SK-N-SH treated with all-trans-retinoic acid at 6 μM for 48 hours (cell line): ENCODE measurements around the gene SLC49A3.

Source experiments
- ATAC-seq: fragments of 200-7000 bp; cut with Tn5 transposase; 3 replicates; pipeline ENCODE4 v1.9.1; 2020; ENCODE audit warnings: mild to moderate bottlenecking, moderate library complexity
- ARNTL ChIP-seq: fragments of 450-650 bp; formaldehyde crosslinking; IDR thresholded peaks from 2 replicates; pipeline ENCODE4 v1.5.0; 2020; ENCODE audit warnings: low read depth, mild to moderate bottlenecking, moderate library complexity, borderline replicate concordance
- ESRRG ChIP-seq: fragments of 250-450 bp; sonication (Bioruptor Pico); IDR thresholded peaks from 2 replicates; pipeline ENCODE4 v1.6.1; 2021; ENCODE audit warnings: mild to moderate bottlenecking
- GLIS3 ChIP-seq: fragments of 250-450 bp; sonication (Bioruptor Pico); IDR thresholded peaks from 2 replicates; pipeline ENCODE4 v1.5.0; 2020; ENCODE audit warnings: mild to moderate bottlenecking, moderate library complexity
- ISL1 ChIP-seq: fragments of 250-450 bp; sonication (Bioruptor Pico); IDR thresholded peaks from 2 replicates; pipeline ENCODE4 v2.1.2; 2022; ENCODE audit warnings: mild to moderate bottlenecking, moderate library complexity
- PATZ1 ChIP-seq: fragments of 250-450 bp; sonication (Bioruptor Pico); IDR thresholded peaks from 2 replicates; pipeline ENCODE4 v1.8.0; 2020; ENCODE audit warnings: mild to moderate bottlenecking, moderate library complexity, borderline replicate concordance
- PPARA ChIP-seq: fragments of 250-450 bp; sonication (Bioruptor Pico); IDR thresholded peaks from 2 replicates; pipeline ENCODE4 v1.5.0; 2020; ENCODE audit warnings: mild to moderate bottlenecking, borderline replicate concordance
- RARB ChIP-seq: fragments of 250-450 bp; sonication (Bioruptor Pico); IDR thresholded peaks from 2 replicates; pipeline ENCODE4 v1.8.0; 2021; ENCODE audit warnings: mild to moderate bottlenecking, moderate library complexity
- SNAI2 ChIP-seq: fragments of 250-450 bp; sonication (Bioruptor Pico); IDR thresholded peaks from 2 replicates; pipeline ENCODE4 v1.5.0; 2020; ENCODE audit warnings: mild to moderate bottlenecking, moderate library complexity
- TCF4 ChIP-seq: fragments of 250-450 bp; sonication (Bioruptor Pico); IDR thresholded peaks from 2 replicates; pipeline ENCODE4 v1.8.0; 2021; ENCODE audit warnings: mild to moderate bottlenecking, moderate library complexity, borderline replicate concordance
- ZC3H10 ChIP-seq: fragments of 250-450 bp; sonication (Bioruptor Pico); IDR thresholded peaks from 2 replicates; pipeline ENCODE4 v1.5.1; 2021; ENCODE audit warnings: mild to moderate bottlenecking, moderate library complexity
- ZFP3 ChIP-seq: fragments of 250-450 bp; sonication (Bioruptor Pico); IDR thresholded peaks from 2 replicates; pipeline ENCODE4 v1.5.0; 2020; ENCODE audit warnings: mild to moderate bottlenecking, moderate library complexity
- ZFP30 ChIP-seq: fragments of 450-650 bp; formaldehyde crosslinking; IDR thresholded peaks from 2 replicates; pipeline ENCODE4 v1.5.0; 2022; ENCODE audit warnings: mild to moderate bottlenecking, moderate library complexity
- ZNF565 ChIP-seq: fragments of 450-650 bp; formaldehyde crosslinking; conservative IDR thresholded peaks from 2 replicates; pipeline ENCODE4 v1.5.0; 2020; ENCODE audit warnings: low read depth, mild to moderate bottlenecking, moderate library complexity
- ZNF70 ChIP-seq: fragments of 450-650 bp; formaldehyde crosslinking; IDR thresholded peaks from 2 replicates; pipeline ENCODE4 v1.5.0; 2020; ENCODE audit warnings: mild to moderate bottlenecking, moderate library complexity
- ZNF8 ChIP-seq: fragments of 450-650 bp; formaldehyde crosslinking; IDR thresholded peaks from 2 replicates; pipeline ENCODE4 v1.5.0; 2020; ENCODE audit warnings: mild to moderate bottlenecking, moderate library complexity
- TF ChIP-seq, protein P1 (sequence below): fragments of 250-450 bp; sonication (Bioruptor Pico); IDR thresholded peaks from 2 replicates; pipeline ENCODE4 v1.5.1; 2020; ENCODE audit warnings: low read depth, mild to moderate bottlenecking, moderate library complexity
- TF ChIP-seq, protein P2 (sequence below): fragments of 250-450 bp; sonication (Bioruptor Pico); IDR thresholded peaks from 2 replicates; pipeline ENCODE4 v1.8.0; 2021; ENCODE audit warnings: low read depth, mild to moderate bottlenecking, moderate library complexity, borderline replicate concordance

Gene SLC49A3

GRCh38 chr4:718460-718859 lies 29.5 kb upstream of the SLC49A3 start:
- TF ChIP-seq ESRRG (CRISPR knock-in tag) (no peak), ISL1 (CRISPR knock-in tag) (no peak), ARNTL (CRISPR knock-in tag) (no peak), ZNF70 (CRISPR knock-in tag) (no peak), ZNF565 (CRISPR knock-in tag) (no peak), TCF4 (no peak), ZFP3 (CRISPR knock-in tag) (no peak), ZNF8 (CRISPR knock-in tag) (no peak), RARB (CRISPR knock-in tag) (no peak)
- TF ChIP-seq, all 23 proteins: peak for 0
- ATAC-seq, result no peak

DNA sequence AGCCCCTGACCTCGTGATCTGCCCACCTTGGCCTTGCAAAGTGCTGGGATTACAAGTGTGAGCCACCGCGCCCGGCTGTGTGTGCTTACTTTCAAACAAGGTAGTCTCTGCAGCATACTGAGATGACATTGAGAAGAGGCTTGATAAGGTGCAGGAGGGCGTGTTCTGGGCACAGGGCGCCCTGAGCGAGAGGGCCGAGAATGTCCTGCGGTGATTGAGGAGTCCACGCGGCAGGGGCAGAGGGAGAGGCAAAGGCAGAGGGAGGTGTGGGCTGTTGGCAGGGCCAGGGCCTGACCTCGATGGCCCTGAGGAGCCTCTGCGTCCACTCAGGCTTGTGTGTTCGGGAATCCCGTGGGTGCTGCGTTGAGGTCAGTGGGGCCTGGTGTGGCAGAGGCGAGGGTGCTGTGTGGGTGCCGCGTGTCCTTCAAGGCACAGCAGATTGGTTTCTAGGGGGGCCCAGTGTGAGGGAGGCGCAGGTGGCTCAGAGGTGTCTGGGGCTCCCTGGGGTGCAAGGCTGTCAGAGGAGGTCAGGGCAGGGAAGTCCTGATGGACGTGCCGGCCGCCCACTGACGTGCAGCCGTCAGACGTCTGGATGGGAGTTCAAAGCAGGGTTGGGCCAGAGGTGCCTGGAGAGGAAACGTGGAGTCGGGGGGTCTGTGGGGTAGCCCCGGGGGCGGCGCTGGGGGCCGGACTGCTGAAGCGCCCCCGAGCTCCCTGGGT lies 28.8 kb upstream of the SLC49A3 start:
- TF ChIP-seq, protein P1, sequence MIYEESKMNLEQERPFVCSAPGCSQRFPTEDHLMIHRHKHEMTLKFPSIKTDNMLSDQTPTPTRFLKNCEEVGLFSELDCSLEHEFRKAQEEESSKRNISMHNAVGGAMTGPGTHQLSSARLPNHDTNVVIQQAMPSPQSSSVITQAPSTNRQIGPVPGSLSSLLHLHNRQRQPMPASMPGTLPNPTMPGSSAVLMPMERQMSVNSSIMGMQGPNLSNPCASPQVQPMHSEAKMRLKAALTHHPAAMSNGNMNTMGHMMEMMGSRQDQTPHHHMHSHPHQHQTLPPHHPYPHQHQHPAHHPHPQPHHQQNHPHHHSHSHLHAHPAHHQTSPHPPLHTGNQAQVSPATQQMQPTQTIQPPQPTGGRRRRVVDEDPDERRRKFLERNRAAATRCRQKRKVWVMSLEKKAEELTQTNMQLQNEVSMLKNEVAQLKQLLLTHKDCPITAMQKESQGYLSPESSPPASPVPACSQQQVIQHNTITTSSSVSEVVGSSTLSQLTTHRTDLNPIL (CRISPR knock-in tag), result no peak
- no peak for ATAC-seq

DNA sequence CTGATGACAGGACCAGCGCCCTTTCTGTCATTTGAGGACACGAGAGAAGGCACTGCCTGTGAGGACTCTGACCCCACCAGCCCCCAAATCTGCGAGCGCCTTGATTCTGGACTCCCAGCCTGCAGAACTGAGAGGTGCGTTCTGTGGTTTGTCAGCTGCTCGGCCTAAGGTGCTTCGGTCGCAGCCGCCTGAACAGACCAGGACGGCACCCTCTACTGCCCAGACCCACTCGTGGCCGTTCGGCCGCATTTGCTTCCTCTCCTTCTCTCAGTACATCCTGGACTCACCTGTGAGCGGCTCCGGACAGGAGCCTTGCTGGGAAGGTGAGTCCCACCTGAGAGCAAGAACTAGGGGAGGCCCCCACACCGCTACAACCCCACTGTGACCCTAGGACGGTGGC lies 25.1 kb upstream of the SLC49A3 start:
- no peak for ATAC-seq
- no peak for TF ChIP-seq ISL1 (CRISPR knock-in tag)
- no peak for TF ChIP-seq SNAI2 (CRISPR knock-in tag)
- no peak for TF ChIP-seq ARNTL (CRISPR knock-in tag)
- no peak for TF ChIP-seq ZFP30 (CRISPR knock-in tag)
- TF ChIP-seq TCF4, result no peak
- TF ChIP-seq, protein P2, sequence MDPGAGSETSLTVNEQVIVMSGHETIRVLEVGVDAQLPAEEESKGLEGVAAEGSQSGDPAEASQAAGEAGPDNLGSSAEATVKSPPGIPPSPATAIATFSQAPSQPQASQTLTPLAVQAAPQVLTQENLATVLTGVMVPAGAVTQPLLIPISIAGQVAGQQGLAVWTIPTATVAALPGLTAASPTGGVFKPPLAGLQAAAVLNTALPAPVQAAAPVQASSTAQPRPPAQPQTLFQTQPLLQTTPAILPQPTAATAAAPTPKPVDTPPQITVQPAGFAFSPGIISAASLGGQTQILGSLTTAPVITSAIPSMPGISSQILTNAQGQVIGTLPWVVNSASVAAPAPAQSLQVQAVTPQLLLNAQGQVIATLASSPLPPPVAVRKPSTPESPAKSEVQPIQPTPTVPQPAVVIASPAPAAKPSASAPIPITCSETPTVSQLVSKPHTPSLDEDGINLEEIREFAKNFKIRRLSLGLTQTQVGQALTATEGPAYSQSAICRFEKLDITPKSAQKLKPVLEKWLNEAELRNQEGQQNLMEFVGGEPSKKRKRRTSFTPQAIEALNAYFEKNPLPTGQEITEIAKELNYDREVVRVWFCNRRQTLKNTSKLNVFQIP, result no peak
- TF ChIP-seq, protein P1 (CRISPR knock-in tag), result no peak
- no peak for TF ChIP-seq ZC3H10 (CRISPR knock-in tag)

- no peak for ATAC-seq
Measured at GRCh38 chr4:712916-713632, 24.1 kb upstream of the SLC49A3 start.

More at GRCh38 chr4:712916-713632, 24.1 kb upstream of the SLC49A3 start:
- TF ChIP-seq ZNF565 (CRISPR knock-in tag) (no peak), ZNF70 (CRISPR knock-in tag) (no peak), PATZ1 (CRISPR knock-in tag) (no peak), ZNF8 (CRISPR knock-in tag) (no peak), PPARA (no peak), ARNTL (CRISPR knock-in tag) (no peak), ISL1 (CRISPR knock-in tag) (no peak), ZFP3 (CRISPR knock-in tag) (no peak), ESRRG (CRISPR knock-in tag) (no peak), ZC3H10 (CRISPR knock-in tag) (no peak), GLIS3 (CRISPR knock-in tag) (no peak)
- TF ChIP-seq, protein P1 (CRISPR knock-in tag), result no peak
- TF ChIP-seq, all 23 proteins: peak for 0
